ENCODE results near the gene LRRC53. TPM values are rescaled to one million over a fixed set of nuclear protein-coding genes. Genes with fewer than 3 reads are reported as not detected.

Gene LRRC53
- 1.6 TPM in 1 of 2 replicates, not detected in the other for polyA plus RNA-seq

DNA sequence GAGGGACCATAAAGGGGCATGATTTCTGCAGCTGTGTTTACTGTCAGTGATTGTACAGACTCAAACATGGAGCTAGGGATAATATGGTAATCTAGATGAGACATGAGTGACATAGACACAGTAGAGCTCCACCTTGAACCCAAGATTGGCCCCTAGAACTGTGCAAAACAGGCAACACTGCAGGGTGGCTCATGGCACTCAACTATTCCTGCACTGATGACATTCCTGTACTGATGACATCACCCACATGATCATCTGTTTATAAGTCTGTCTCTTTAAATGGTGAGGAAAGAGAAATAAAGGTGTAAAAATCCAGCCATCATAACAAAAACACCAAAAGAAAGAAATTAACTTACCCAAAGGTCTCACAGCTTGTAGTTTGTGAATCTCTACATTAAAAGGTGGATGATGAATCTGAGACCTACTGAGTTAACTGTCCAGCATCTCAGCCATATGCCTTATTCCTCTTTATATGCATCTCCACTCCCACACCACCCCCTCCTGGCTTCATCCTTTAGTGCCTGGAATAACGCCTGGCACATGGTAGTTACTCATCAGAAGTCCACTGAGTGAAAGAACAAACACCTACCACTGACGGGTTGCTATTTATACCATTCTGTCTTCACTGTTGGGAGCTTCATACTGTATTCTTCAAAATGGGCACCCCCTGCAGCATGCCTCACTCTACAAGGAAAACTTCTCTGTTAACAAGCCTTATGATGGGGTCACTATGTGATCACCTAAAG, at the start of gene LRRC53:
TSS of gene LRRC53 (minus strand) at position 442 of the 746 bp plus-strand sequence. CDS start 29,262 bp downstream, outside the sequence.

Other genes starting within 250 kb of the LRRC53 start
- gene ERICH3, start 161.2 kb upstream of the LRRC53 start, polyA plus RNA-seq = 8.1 and 11.1 TPM in 2 replicates
- 44.4 and 73.6 TPM in 2 replicates for gene CRYZ, start 220.4 kb upstream of the LRRC53 start, polyA plus RNA-seq
- gene TYW3, start 220.5 kb upstream of the LRRC53 start, polyA plus RNA-seq = 79.1 and 84.1 TPM in 2 replicates